ENCODE results near the gene PADI3.
A peak's percentile ranks its signal among the peaks of the same experiment; 100 is the strongest.
"Not testable (repeated sequence)": the region's sequence is repeated elsewhere in the genome, so short reads cannot be mapped to it uniquely, and the experiment has no call there.

Gene PADI3

GRCh38 chr1:17216078-17216477 is 32.8 kb upstream of the PADI3 start:
- DNase-seq (ENCODE audit: low spot score) = no peak

- no peak for DNase-seq (ENCODE audit: low spot score)
Observed at GRCh38 chr1:17217607-17218006, 31.3 kb upstream of the PADI3 start.

GRCh38 chr1:17218939-17219338 is 30.0 kb upstream of the PADI3 start:
- no peak for DNase-seq (ENCODE audit: low spot score)

GRCh38 chr1:17220287-17220686 is 28.6 kb upstream of the PADI3 start:
- DNase-seq (ENCODE audit: low spot score) = no peak

GRCh38 chr1:17222557-17222956 is 26.3 kb upstream of the PADI3 start:
- no peak for DNase-seq (ENCODE audit: low spot score)

GRCh38 chr1:17224434-17224833 is 24.5 kb upstream of the PADI3 start:
- no peak for DNase-seq (ENCODE audit: low spot score)

- no peak for DNase-seq (ENCODE audit: low spot score)
Observed at GRCh38 chr1:17225140-17225539, 23.8 kb upstream of the PADI3 start.

- no peak for DNase-seq (ENCODE audit: low spot score)
Observed at GRCh38 chr1:17227358-17227915, 21.5 kb upstream of the PADI3 start.

GRCh38 chr1:17228619-17229018 is 20.3 kb upstream of the PADI3 start:
- DNase-seq (ENCODE audit: low spot score) = no peak

GRCh38 chr1:17229379-17229778 is 19.5 kb upstream of the PADI3 start:
- no peak for DNase-seq (ENCODE audit: low spot score)

GRCh38 chr1:17230106-17230505 is 18.8 kb upstream of the PADI3 start:
- DNase-seq (ENCODE audit: low spot score) = no peak

- peak; percentile 31 for DNase-seq (ENCODE audit: low spot score)
Observed at GRCh38 chr1:17230671-17231310, 18.1 kb upstream of the PADI3 start.

GRCh38 chr1:17232759-17233661 is 15.9 kb upstream of the PADI3 start:
- no peak for DNase-seq (ENCODE audit: low spot score)

GRCh38 chr1:17233675-17234320 is 15.1 kb upstream of the PADI3 start:
- DNase-seq (ENCODE audit: low spot score) = no peak

GRCh38 chr1:17234405-17234804 is 14.5 kb upstream of the PADI3 start:
- no peak for DNase-seq (ENCODE audit: low spot score)

- DNase-seq (ENCODE audit: low spot score) = no peak
Observed at GRCh38 chr1:17235135-17235885, 13.6 kb upstream of the PADI3 start.

GRCh38 chr1:17236779-17237560 is 11.9 kb upstream of the PADI3 start:
- DNase-seq (ENCODE audit: low spot score) = peak; percentile 94

GRCh38 chr1:17237561-17237903 is 11.4 kb upstream of the PADI3 start:
- no peak for DNase-seq (ENCODE audit: low spot score)

GRCh38 chr1:17239420-17239819 is 9.5 kb upstream of the PADI3 start:
- peak; percentile 88 for DNase-seq (ENCODE audit: low spot score)

GRCh38 chr1:17241011-17241779 is 7.7 kb upstream of the PADI3 start:
- DNase-seq (ENCODE audit: low spot score) = peak; percentile 34

GRCh38 chr1:17241780-17242074 is 7.2 kb upstream of the PADI3 start:
- not testable (repeated sequence) for DNase-seq (ENCODE audit: low spot score)

Measured in NAMALWA (cell line).